NCI-H2107 (cell line): ENCODE measurements around the gene VPS26B.
"Not testable (repeated sequence)": the region's sequence is repeated elsewhere in the genome, so short reads cannot be mapped to it uniquely, and the experiment has no call there.

Experiments
- DNase-seq: peaks from one replicate; lab custom pipeline; 2025; lab: John Stamatoyannopoulos, UW

Gene VPS26B

DNA sequence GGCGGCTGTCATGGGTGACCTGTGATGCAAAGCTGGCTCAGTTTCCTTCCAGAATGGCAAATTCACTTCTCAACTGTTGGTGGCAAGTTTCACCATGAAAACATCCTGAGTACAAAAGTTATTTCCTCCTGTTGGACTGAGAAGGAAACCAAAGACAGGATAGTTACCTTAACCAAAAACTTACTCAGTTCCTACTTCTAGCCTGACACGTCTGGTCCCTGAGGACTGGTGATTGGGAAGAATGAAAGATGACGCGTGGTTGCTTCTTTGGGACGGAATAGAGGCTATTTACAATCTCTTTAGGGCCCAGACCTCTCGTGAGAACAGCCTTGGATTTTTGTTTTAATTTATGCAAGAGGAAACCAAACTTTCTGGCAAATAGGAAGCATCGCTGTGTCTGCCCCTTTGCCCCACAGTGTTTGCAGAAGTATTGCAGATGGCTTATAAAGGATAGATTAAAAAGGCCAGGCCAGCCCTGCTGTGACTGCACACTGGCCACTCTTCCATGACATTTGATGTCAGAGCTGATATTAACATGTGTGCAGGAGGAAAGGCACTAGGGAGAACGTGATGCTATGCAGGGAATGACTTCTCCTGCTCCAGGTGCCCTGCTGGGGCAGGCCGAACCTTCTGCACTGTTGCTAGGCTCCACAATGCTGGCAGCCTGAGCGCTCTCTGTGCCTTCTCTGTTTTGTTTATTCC is 7.6 kb downstream of the VPS26B start:
- no peak for DNase-seq

DNA sequence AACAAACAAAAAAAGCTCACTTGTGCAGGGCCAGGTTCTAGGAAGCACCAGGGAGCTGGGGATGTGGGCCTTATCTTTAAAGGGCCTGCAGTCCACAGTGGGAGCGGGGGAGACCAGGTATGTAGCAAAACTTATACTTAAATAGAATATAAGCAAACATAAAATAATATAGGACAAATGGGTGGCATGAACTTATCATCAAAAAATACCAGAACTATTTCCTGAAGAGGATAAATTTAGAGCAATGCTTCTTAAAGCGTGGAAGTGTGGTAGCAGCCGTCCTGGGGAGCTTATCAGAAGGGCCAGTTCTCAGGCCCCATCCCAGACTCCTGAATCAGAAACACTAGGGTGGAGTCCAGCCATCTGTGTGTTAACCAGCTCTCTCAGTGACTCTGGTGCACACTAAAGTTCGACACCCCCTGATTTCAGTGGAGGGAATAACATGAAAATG is 9.3 kb downstream of the VPS26B start:
- DNase-seq, result no peak

DNA sequence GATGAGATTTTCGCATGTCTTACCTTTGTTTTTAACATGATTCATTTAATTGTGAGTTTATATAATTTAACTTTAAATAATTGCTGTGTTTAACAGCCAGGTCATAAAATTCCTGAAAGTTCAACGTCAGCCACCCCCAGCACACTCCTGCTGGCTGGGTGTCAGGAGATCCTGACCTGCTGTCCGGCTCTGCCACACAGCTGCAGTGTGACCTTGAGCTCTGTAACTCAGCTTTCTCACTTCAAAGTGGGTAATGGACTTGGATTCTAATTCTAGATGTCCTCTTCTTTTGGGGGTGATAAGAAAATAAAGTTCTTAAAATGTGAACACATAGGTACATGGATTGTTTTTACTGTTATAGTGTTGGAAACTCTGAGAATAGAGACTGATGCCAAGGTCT is 10.9 kb downstream of the VPS26B start:
- no peak for DNase-seq

GRCh38 chr11:134236834-134237556 is 12.5 kb downstream of the VPS26B start:
- DNase-seq, result no peak

- no peak for DNase-seq
Measured at GRCh38 chr11:134237557-134237922, 13.1 kb downstream of the VPS26B start.

DNA sequence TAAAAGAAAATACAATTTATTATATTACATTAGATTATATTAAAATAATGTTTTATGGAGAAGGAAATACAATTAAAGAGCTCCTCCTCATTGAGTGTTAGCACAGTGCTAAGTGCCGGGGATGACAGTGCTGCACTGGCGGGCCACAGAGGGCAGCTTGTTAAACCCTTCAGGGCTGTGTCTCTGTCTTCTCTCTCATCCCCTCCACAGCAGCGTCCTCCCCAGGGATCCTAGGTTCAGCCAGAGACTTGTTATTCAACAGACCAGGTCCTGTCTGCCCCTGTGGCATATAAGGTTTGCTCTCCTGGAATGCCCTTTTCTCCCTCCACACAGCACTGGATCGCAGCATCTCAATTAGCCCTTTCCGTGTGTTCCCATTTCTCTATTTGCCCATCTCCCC is 14.5 kb downstream of the VPS26B start:
- DNase-seq, result no peak

GRCh38 chr11:134240592-134240991 is 16.1 kb downstream of the VPS26B start:
- DNase-seq, result no peak

DNA sequence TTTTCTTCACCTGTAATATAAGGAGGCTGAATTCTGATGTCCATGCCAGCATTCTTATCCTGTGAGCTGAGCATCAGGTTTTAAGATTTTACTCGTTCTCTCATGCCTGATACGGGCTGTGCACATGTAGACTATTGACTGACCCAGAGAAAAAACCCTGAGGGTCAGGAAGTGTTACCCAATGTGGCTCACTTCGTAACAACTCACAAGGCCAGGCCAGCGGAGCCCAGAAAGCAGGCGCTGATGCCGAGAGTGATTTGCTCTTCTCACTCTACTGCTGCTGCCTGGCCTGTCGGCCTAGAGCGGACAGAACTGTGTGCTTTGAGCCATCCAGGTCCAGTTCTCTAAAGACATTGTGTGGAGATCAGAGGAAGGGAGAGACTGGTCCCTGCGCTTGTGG is 17.9 kb downstream of the VPS26B start:
- DNase-seq, result no peak

GRCh38 chr11:134243913-134244312 is 19.4 kb downstream of the VPS26B start:
- DNase-seq, result no peak

DNA sequence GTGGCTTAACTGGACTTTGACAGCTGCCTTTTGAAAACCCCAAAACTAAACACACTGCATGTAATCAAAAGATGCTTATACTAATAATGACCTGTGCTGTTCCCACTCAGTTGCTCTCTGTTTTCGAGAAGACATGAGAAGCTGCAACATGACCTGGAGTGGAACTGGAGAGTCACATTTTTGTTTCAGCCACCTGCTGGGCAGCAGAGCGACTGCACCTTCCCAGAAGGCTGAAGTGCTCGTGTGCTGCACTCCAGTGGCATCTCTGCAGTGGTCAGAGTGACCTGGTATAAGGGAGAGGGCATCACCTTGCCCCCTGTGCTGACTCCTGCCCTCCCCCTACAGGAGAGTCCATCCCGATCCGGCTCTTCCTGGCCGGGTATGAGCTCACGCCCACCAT is 20.1 kb downstream of the VPS26B start:
- no peak for DNase-seq

- no peak for DNase-seq
Measured at GRCh38 chr11:134245434-134245833, 21.0 kb downstream of the VPS26B start.

DNA sequence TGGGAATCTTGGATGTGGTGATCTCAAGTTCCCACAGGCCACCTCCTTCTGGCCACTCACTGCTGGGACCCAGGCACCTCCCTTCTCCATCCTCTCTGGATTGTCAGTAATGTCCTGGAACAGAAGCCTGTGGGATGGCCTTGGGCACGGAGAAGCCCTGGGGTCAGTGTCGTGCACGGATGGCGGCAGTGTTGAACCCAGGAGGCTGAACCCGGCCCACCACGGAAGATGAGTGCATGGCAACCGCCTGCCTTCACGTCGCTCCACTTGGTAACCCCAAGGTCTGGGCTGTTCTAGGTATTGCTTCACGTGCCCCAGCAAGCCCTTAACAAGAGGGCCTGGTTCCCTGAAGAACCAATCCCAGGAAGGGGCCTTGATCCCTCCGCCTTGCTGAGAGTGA is 21.6 kb downstream of the VPS26B start:
- DNase-seq, result no peak

GRCh38 chr11:134246678-134247077 is 22.2 kb downstream of the VPS26B start:
- no peak for DNase-seq

GRCh38 chr11:134248910-134249480 is 24.5 kb downstream of the VPS26B start:
- no peak for DNase-seq

GRCh38 chr11:134250246-134250645 is 25.8 kb downstream of the VPS26B start:
- DNase-seq, result no peak

GRCh38 chr11:134250675-134251074 is 26.2 kb downstream of the VPS26B start:
- DNase-seq, result no peak

DNA sequence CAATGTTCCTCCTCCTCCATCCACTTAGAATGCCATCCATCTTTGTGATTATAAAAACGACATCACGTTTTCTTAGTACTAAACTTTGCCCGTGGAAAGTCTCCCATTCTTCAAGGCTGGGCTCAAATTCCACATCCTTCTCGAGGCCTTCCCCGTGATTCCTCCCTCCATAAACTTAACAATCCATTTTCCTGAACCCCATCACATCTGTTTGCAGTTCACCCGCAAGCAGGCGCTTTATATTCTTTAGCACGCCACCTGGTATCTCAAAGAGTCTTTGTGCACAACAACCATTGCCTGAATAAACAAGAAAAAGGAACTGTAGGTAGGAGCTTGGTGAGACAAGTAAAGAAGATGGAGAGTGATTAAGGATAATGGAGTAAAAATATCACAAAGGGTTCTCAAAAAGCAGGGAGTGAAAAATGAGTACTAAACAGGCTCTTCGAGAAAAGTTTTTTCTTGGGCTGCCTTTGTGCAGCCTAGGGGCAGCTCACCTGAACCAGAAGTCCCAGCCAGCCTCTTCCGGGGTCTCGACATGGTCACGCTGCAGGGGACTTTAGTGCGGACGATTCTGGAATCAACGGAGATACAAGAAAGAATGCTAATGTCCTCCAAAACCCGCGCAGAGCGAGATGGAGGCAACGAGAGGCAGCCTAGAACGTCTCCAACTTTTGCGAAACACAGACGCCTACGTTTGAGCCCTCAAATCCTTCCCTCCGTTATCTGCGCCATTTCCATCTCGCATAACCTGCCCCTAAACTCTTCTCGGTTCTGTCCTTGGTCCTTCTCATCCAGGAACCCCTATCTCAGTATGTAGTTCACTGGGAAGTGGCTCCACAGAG is 28.1 kb downstream of the VPS26B start:
- no peak for DNase-seq

GRCh38 chr11:134253188-134253993 is 28.9 kb downstream of the VPS26B start, which contains the start of the genes ACAD8 and THYN1:
Gene ACAD8, plus strand, starts transcription at chr11:134253568. Its CDS starts 33 bp downstream, at chr11:134253601.
Gene THYN1, minus strand, starts transcription at chr11:134253352. Its CDS starts 470 bp downstream, at chr11:134252882.
- DNase-seq, result peak; percentile 96

DNA sequence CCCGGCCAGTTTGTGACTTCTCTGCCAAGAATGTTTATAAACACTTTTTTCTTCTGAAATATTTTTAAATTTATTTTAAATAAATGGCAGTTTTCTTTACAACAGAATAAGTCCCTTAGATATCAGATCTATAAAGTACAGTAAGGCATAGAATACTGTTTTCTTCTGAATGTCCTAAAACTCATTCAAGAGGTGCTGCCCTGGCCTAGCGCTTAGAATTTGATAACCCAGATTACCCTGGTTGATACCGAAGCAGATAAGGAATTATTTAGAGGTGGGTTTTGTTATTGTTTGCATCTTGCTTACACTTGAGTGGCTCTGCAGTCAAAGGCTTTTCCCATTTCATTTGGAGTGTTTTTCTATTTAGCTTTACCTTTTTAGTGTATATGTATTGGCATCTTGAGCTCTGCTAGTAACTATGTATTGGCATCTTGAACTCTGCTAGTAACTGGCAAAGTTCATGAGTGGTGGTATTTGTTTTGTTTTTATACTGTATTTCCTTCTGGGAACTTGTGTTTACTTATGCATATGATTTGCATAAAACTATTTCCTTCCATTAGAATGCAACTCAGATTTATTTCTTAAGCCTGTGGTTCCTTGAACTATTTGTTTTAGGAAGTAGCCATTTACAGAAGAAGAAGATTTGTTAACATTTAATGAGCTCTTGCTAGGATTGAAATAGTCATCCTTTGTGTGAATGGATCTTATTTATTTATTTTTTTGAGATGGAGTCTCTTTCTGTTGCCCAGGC is 30.1 kb downstream of the VPS26B start:
- no peak for DNase-seq

- not testable (repeated sequence) for DNase-seq
Measured at GRCh38 chr11:134255184-134255561, 30.7 kb downstream of the VPS26B start.

DNA sequence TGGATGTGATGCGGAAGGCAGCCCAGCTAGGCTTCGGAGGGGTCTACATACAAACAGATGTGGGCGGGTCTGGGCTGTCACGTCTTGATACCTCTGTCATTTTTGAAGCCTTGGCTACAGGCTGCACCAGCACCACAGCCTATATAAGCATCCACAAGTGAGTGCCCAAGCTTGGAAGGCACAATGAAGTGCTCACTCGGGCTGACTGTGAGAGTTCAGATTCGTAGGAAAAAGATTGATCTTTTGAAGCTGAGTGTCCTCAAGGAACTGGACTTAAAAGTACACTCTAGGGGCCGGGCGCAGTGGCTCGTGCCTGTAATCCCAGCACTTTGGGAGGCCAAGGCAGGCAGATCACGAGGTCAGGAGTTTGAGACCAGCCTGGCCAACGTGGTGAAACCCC is 32.6 kb downstream of the VPS26B start:
- no peak for DNase-seq
